HCT116 (cell line): ENCODE measurements around the gene TMEM41A. TPM values are rescaled to one million over a fixed set of nuclear protein-coding genes. Genes with fewer than 3 reads are reported as not detected.

Source experiments
- ATAC-seq: fragments of 200-7000 bp; cut with Tn5 transposase; 2 replicates; pipeline ENCODE4 v1.9.1; 2020; ENCODE audit warnings: mild to moderate bottlenecking, moderate library complexity
- BruUV-seq: library from RNA; stranded (reverse); fragments of 400-500 nt; replicated peaks from 2 replicates; lab custom pipeline; 2021; lab: Mats Ljungman, UMichigan
- CTCF ChIA-PET: fragments of 300-600 bp; sonication (Branson Sonifier 250); formaldehyde crosslinking; loops from one replicate; lab custom pipeline; 2021; ENCODE audit warnings: antibody characterized with exemption; lab: Charles Lee
- POLR2A ChIA-PET: fragments of 300-600, 350-600 bp; sonication (Branson Sonifier 250); formaldehyde crosslinking; loops from one replicate; lab custom pipeline; 2021; ENCODE audit warnings: antibody characterized with exemption; lab: Charles Lee
- RAD21 ChIA-PET, 2 experiments: fragments of 300-600 bp; sonication (Branson Sonifier 250); formaldehyde crosslinking; loops; one replicate each; lab custom pipeline; 2023; ENCODE audit warnings: low total read pairs in 2 of 2; ENCODE audit not compliant: uncharacterized antibody in 2 of 2, unreplicated experiment in 2 of 2, low non-redundant PET in 1 of 2; lab: Charles Lee
- DNase-seq: peaks from one replicate; pipeline ENCODE4 v3.0.0-alpha.2; 2010; ENCODE audit warnings: low read depth, low spot score
- H2AFZ ChIP-seq: fragments of 200-600 bp; shearing (Covaris generic), sonication (generic); 2 replicates; pipeline ENCODE4 v1.6.1; 2017; ENCODE audit warnings: low read depth, mixed run types, mixed read lengths, antibody characterized with exemption, low read length; ENCODE audit not compliant: poor library complexity, severe bottlenecking
- H3K27ac ChIP-seq: 2 replicates; pipeline ENCODE4 v1.5.1; 2012; ENCODE audit warnings: low read depth, low read length
- H3K27me3 ChIP-seq: fragments of 200-600 bp; sonication (generic); 2 replicates; pipeline ENCODE4 v1.6.1; 2016; ENCODE audit warnings: mixed run types, low read length, mixed read lengths; ENCODE audit not compliant: insufficient read depth
- H3K36me3 ChIP-seq, 2 experiments: fragments of 200-500 bp in 1 of 2; fragments of 200-600 bp in 1 of 2; sonication (Bioruptor generic) in 1 of 2; sonication (generic) in 1 of 2; 2 replicates each; pipeline versions ENCODE4 v1.5.1 to v1.6.1; 2014 to 2016; ENCODE audit warnings: low read length in 2 of 2, inconsistent platforms in 1 of 2, mixed read lengths in 1 of 2, mixed run types in 1 of 2; ENCODE audit not compliant: insufficient read depth in 2 of 2, control insufficient read depth in 1 of 2
- H3K4me1 ChIP-seq, 2 experiments: fragments of 200-600 bp in 1 of 2; sonication (generic) in 1 of 2; 2 replicates each; pipeline versions ENCODE4 v1.5.1 to v1.6.1; 2012 to 2017; ENCODE audit warnings: low read length in 2 of 2, inconsistent platforms in 1 of 2, mild to moderate bottlenecking in 1 of 2, mixed read lengths in 1 of 2, mixed run types in 1 of 2, moderate library complexity in 1 of 2; ENCODE audit not compliant: insufficient read depth in 2 of 2, control insufficient read depth in 1 of 2
- H3K4me2 ChIP-seq: fragments of 200-600 bp; sonication (generic); 2 replicates; pipeline ENCODE4 v1.6.1; 2017; ENCODE audit warnings: mixed run types, low read length, mixed read lengths
- H3K4me3 ChIP-seq, 2 experiments: fragments of 200-600 bp in 1 of 2; sonication (generic) in 1 of 2; replicated peaks in 1 of 2; 2 replicates each; pipeline ENCODE4 v1.5.1; 2011 to 2016; ENCODE audit warnings: low read length in 2 of 2, control low read depth in 1 of 2, low read depth in 1 of 2, mild to moderate bottlenecking in 1 of 2, mixed read lengths in 1 of 2, mixed run types in 1 of 2
- H3K79me2 ChIP-seq: fragments of 200-600 bp; sonication (generic); 2 replicates; pipeline ENCODE4 v1.6.1; 2017; ENCODE audit warnings: mild to moderate bottlenecking, mixed run types, low read length, moderate library complexity, mixed read lengths; ENCODE audit not compliant: insufficient read depth
- H3K9ac ChIP-seq: fragments of 200-600 bp; sonication (generic); 2 replicates; pipeline ENCODE4 v1.6.1; 2016; ENCODE audit warnings: low read length, mixed read lengths
- H3K9me2 ChIP-seq: fragments of 200-600 bp; sonication (generic), shearing (Covaris generic); 2 replicates; pipeline ENCODE4 v1.6.1; 2017; ENCODE audit warnings: mixed run types, mild to moderate bottlenecking, moderate library complexity; ENCODE audit not compliant: insufficient read depth
- H3K9me3 ChIP-seq, 2 experiments: fragments of 200-500 bp in 1 of 2; fragments of 200-600 bp in 1 of 2; sonication (Bioruptor generic) in 1 of 2; sonication (generic) in 1 of 2; 2 replicates each; pipeline ENCODE4 v1.6.1; 2014 to 2017; ENCODE audit warnings: low read length in 2 of 2, mixed read lengths in 2 of 2, inconsistent platforms in 1 of 2, low read depth in 1 of 2, mild to moderate bottlenecking in 1 of 2, mixed run types in 1 of 2, moderate library complexity in 1 of 2; ENCODE audit not compliant: control insufficient read depth in 1 of 2, insufficient read depth in 1 of 2
- H4K20me1 ChIP-seq: fragments of 200-600 bp; sonication (generic), shearing (Covaris generic); 2 replicates; pipeline ENCODE4 v1.6.1; 2017; ENCODE audit warnings: mixed run types, mild to moderate bottlenecking, moderate library complexity; ENCODE audit not compliant: insufficient read depth
- intact Hi-C: fragments of 100-400 bp; cut with micrococcal nuclease; formaldehyde crosslinking; loops from 2 replicates; pipeline ENCODE4 v1.10.0; 2022
- total RNA-seq: library from RNA; stranded (reverse); gene quantifications from one replicate; pipeline ENCODE4 v1.2.1, GENCODE V29; 2021; ENCODE audit not compliant: unreplicated experiment
- TF ChIP-seq, protein P1 (sequence below): IDR thresholded peaks from 2 replicates; pipeline ENCODE4 v1.6.1; 2012; ENCODE audit warnings: low read depth
- TF ChIP-seq, protein P2 (sequence below), 3 experiments: fragments of 200-600 bp in 1 of 3; sonication (generic) in 1 of 3; IDR thresholded peaks in 2 of 3; conservative IDR thresholded peaks in 1 of 3; 2 replicates each; pipeline ENCODE4 v1.5.1; 2012 to 2017; ENCODE audit warnings: low read depth in 2 of 3, low read length in 2 of 3, antibody characterized with exemption in 1 of 3, borderline replicate concordance in 1 of 3, control low read depth in 1 of 3, mild to moderate bottlenecking in 1 of 3, mixed read lengths in 1 of 3, mixed run types in 1 of 3, moderate library complexity in 1 of 3; ENCODE audit not compliant: insufficient read depth in 1 of 3

Gene TMEM41A
- total RNA-seq, 1 experiment from 2014 or later = 25.4 TPM

DNA sequence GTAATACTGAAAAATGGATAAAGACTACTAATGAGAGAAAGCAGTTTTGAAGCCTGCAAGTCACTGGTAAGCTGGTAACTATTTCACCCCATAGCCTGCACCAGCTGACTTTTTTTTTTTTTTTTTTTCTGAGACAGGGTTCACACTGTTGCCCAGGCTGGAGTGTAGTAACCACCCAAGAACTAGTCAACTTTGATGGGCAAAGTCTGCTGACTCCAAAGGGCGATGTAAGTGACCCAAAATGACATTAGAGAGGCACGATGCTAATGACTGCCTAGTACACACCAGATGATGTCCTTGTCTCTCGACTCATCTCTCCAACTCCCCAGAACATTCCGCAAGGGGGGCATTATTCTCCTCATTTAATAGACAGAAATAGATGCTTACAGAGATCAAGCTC is 12.9 kb upstream of the TMEM41A start:
- Histone ChIP-seq H3K79me2 (no peaks in the 10 kb centered on the region), H4K20me1 (no peaks in the 10 kb centered on the region), H3K9ac (no peak overlapping the region), H2AFZ (no peak overlapping the region), H3K27ac (no peak overlapping the region), H3K36me3 (peaks cover 0 to 13% of the 10 kb centered on the region in 2 experiments; a peak in 2 of 4 replicates), H3K4me3 (no peak overlapping the region), H3K27me3 (no peaks in the 10 kb centered on the region), H3K4me1 (no peaks in the 10 kb centered on the region), H3K4me2 (no peak overlapping the region), H3K9me3 (no peaks in the 10 kb centered on the region), H3K9me2 (no peaks in the 10 kb centered on the region)
- no peak for DNase-seq
- BruUV-seq = no TSS peak
- ChIA-PET RAD21 (no interaction called here), CTCF (no interaction called here), POLR2A (no interaction called here)
- intact Hi-C loops = no loop called here
- TF ChIP-seq, protein P1, sequence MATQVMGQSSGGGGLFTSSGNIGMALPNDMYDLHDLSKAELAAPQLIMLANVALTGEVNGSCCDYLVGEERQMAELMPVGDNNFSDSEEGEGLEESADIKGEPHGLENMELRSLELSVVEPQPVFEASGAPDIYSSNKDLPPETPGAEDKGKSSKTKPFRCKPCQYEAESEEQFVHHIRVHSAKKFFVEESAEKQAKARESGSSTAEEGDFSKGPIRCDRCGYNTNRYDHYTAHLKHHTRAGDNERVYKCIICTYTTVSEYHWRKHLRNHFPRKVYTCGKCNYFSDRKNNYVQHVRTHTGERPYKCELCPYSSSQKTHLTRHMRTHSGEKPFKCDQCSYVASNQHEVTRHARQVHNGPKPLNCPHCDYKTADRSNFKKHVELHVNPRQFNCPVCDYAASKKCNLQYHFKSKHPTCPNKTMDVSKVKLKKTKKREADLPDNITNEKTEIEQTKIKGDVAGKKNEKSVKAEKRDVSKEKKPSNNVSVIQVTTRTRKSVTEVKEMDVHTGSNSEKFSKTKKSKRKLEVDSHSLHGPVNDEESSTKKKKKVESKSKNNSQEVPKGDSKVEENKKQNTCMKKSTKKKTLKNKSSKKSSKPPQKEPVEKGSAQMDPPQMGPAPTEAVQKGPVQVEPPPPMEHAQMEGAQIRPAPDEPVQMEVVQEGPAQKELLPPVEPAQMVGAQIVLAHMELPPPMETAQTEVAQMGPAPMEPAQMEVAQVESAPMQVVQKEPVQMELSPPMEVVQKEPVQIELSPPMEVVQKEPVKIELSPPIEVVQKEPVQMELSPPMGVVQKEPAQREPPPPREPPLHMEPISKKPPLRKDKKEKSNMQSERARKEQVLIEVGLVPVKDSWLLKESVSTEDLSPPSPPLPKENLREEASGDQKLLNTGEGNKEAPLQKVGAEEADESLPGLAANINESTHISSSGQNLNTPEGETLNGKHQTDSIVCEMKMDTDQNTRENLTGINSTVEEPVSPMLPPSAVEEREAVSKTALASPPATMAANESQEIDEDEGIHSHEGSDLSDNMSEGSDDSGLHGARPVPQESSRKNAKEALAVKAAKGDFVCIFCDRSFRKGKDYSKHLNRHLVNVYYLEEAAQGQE = no peak
- TF ChIP-seq, protein P2, sequence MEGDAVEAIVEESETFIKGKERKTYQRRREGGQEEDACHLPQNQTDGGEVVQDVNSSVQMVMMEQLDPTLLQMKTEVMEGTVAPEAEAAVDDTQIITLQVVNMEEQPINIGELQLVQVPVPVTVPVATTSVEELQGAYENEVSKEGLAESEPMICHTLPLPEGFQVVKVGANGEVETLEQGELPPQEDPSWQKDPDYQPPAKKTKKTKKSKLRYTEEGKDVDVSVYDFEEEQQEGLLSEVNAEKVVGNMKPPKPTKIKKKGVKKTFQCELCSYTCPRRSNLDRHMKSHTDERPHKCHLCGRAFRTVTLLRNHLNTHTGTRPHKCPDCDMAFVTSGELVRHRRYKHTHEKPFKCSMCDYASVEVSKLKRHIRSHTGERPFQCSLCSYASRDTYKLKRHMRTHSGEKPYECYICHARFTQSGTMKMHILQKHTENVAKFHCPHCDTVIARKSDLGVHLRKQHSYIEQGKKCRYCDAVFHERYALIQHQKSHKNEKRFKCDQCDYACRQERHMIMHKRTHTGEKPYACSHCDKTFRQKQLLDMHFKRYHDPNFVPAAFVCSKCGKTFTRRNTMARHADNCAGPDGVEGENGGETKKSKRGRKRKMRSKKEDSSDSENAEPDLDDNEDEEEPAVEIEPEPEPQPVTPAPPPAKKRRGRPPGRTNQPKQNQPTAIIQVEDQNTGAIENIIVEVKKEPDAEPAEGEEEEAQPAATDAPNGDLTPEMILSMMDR (IDR thresholded peaks at IDR 0.05 in 2 of 3, conservative IDR thresholded peaks at IDR 0.05 in 1 of 3; ENCODE audit: borderline replicate concordance in 1 of 3, insufficient read depth in 1 of 3, low read depth in 2 of 3, low read length in 2 of 3) = no peak
- no peak for ATAC-seq
